Stimulated activated CD4-positive, alpha-beta T cell treated with anti-CD3 and anti-CD28 coated beads, Interleukin-4, amount 100 ng/mL, for 4 hours (primary cell): ENCODE measurements around the gene LCMT2.
"Not testable (repeated sequence)": the region's sequence is repeated elsewhere in the genome, so short reads cannot be mapped to it uniquely, and the experiment has no call there.

Experiments used
- DNase-seq, 2 experiments: peaks; one replicate each; pipeline ENCODE4 v3.0.0-alpha.2; 2020

Gene LCMT2

GRCh38 chr15:43312378-43312777, 18.0 kb downstream of the LCMT2 start:
- no peak for DNase-seq

- no peak for DNase-seq
Measured at GRCh38 chr15:43302205-43302817, 28.1 kb downstream of the LCMT2 start, which contains the start of gene TGM7. TSS of gene TGM7 (minus strand) at chr15:43302255.

- DNase-seq: no peak
Measured at GRCh38 chr15:43299884-43300283, 30.5 kb downstream of the LCMT2 start.

- no peak for DNase-seq
Measured at GRCh38 chr15:43299411-43299810, 31.0 kb downstream of the LCMT2 start.

GRCh38 chr15:43294091-43294706, 36.2 kb downstream of the LCMT2 start:
- no peak for DNase-seq

- no peak for DNase-seq
Measured at GRCh38 chr15:43293432-43293831, 36.9 kb downstream of the LCMT2 start.

GRCh38 chr15:43292375-43293078, 37.8 kb downstream of the LCMT2 start:
- no peak for DNase-seq

GRCh38 chr15:43289656-43290055, 40.7 kb downstream of the LCMT2 start:
- not testable (repeated sequence) for DNase-seq

GRCh38 chr15:43287254-43287653, 43.1 kb downstream of the LCMT2 start:
- DNase-seq: no peak

- no peak for DNase-seq
Measured at GRCh38 chr15:43286074-43286473, 44.3 kb downstream of the LCMT2 start.

GRCh38 chr15:43285609-43286037, 44.8 kb downstream of the LCMT2 start:
- DNase-seq: peak; percentile 11 to 23

GRCh38 chr15:43283526-43283925, 46.8 kb downstream of the LCMT2 start:
- no peak for DNase-seq

GRCh38 chr15:43281926-43282602, 48.3 kb downstream of the LCMT2 start:
- no peak for DNase-seq

- no peak for DNase-seq
Measured at GRCh38 chr15:43280996-43281395, 49.4 kb downstream of the LCMT2 start.

GRCh38 chr15:43279496-43279895, 50.9 kb downstream of the LCMT2 start:
- DNase-seq: no peak

GRCh38 chr15:43278869-43279268, 51.5 kb downstream of the LCMT2 start:
- no peak for DNase-seq

GRCh38 chr15:43277901-43278300, 52.5 kb downstream of the LCMT2 start:
- DNase-seq: no peak

- DNase-seq: no peak
Measured at GRCh38 chr15:43277231-43277823, 53.0 kb downstream of the LCMT2 start.

- no peak for DNase-seq
Measured at GRCh38 chr15:43276563-43277200, 53.7 kb downstream of the LCMT2 start.

- no peak for DNase-seq
Measured at GRCh38 chr15:43275740-43276562, 54.4 kb downstream of the LCMT2 start.

- DNase-seq: no peak
Measured at GRCh38 chr15:43274136-43274535, 56.2 kb downstream of the LCMT2 start.
